A204.1 (cell line): ENCODE data around the gene CPT2.

Source experiments
- FAIRE-seq: peaks from 2 replicates; lab custom pipeline; 2012; peaks lifted over from hg19 to GRCh38; lab: Jason Lieb, UNC

The CPT2 gene

DNA sequence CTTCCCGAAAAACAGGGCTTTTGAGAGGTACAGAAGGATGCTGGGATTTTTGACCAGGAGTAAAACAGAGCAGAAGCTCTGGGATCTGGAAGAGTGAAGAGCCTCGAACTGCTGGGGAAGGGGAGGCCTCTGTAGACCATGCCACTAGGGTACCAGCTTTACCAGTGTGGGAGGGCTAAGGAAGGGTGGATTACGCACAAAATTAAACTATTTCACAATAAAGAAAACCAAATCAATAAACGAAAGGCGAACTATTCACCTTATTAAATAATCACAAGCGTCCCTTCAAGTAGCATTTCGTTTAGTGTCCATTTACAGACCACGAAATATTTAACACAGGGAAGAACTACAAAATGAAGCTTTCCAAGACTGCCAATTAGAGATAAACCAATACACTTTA is 23.1 kb downstream of the CPT2 start:
- FAIRE-seq, result no peak

DNA sequence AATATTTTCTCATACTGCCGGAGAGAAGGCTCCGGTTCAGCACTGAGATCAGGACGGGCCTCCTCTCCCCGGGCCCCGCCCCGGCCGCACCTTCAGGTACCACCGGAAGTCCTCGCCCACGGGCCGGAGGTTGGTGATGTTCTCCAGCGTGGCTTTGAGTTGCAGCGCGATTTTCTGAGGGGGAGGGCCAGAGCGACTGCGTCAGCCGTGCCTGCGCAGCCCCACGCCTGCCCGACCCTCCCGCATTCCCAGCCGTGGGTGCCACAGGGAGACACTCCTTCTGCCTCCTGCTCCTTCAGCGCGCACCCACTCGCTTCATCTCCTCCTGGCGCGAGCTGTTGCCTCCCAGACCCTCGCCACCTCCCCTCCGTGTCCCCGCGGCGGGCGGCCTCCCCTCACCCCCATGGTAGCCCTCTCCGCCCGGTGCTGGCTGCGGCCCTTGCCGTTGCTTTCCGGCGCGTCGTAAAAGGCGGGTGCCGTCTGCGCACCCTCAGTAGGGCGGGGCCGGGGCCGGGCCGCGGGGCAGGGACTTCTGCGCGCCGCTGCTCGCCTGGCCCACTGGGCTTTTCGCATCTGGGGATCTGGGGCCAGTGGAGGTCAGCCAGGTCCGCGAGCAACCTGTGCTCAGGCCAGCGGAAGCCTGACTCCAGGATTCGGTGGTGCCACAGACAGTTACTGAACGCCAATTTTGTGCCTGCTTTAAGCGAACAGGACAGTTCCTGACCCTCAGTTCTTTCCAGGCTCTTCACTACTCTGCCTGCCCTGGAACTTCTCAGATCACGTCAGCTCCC is 23.7 kb downstream of the CPT2 start, which contains the start of gene CZIB:
Gene CZIB, minus strand, starts transcription at position 464 of the 791 bp plus-strand sequence. Its CDS starts 59 bp downstream, at position 405.
- FAIRE-seq, result peak; percentile 19

DNA sequence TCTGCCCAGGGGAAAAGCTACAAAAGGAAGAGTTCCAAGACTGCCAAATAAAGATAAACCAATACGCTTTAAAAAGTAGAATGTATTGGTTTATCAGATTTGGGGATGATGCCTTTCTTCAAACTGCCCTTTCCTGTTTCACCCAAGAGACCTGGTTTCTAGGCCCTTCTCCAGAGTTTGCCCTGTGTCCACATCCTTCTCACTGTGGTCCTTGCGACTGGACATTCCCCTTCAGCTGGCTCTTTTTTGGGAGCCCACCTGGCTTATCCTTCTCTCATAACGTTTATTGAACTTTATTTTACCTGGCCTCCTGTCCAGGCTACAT is 24.3 kb downstream of the CPT2 start:
- FAIRE-seq, result no peak

DNA sequence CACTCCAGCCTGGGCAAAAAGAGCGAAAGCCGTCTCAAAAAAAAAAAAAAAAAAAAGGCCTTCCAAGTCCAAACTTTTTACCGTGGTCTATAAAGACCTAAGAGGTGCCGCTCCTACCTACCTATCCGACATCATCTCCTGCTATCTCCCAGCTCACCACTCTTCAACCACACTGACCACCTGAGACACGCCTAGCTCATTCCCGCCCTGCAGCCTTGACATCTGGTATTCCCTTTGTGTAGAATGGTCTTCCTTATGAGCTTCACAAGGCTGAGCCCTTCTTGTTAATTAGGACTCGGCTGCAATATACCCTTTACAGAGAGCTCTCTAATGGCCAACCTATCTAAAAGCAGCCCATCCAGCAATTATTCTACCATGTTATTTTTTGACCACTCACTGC is 41.0 kb downstream of the CPT2 start:
- no peak for FAIRE-seq

DNA sequence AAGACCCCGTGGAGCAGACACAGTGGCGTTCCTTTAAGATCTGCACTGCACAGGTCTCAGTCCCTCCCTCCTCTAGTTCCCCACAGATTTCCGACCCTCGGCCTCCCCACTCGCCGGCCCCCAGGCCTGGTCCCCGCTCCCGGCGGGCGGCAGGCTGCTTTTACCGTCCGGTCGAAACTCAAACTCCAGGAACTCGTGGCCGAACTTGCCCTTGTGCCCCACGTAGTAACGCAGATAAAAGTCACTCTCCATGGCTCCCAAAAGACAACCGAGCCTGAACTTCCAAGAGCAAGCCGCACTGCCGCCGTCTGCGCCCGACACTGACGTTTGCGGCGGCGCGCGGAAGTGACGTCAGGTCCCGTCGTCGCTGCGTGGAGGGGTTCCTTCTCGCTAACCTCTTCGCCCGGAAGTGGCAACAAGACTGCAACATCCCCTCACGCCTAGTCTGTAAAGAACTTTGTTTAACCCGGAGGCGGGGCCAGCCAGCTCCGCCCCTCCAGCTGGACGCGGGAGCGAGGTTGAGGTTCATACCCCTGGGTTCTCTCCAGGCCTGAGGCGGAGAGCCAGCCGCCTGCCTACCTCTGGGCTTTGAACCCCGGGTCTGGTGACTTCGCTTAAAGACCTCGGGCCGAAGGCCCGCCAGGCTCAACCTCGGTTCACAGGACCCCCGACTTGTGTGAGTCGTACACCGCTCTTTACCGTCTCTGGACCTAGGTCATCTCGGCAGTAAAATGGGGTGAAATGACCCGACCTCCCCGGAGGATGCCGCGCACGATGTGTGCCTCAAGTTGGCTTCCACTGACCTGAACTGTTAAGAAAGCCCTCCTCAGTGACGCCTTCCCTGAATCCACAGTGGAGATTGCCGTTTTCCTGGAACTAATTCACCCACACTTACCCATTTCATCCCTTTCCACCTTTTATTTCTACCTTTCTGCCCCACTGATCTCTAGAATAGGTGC is 41.9 kb downstream of the CPT2 start, which contains the start of gene MAGOH:
Gene MAGOH, minus strand, starts transcription at position 322 of the 959 bp plus-strand sequence. Its CDS starts 70 bp downstream, at position 252.
- FAIRE-seq, result peak; percentile 9

DNA sequence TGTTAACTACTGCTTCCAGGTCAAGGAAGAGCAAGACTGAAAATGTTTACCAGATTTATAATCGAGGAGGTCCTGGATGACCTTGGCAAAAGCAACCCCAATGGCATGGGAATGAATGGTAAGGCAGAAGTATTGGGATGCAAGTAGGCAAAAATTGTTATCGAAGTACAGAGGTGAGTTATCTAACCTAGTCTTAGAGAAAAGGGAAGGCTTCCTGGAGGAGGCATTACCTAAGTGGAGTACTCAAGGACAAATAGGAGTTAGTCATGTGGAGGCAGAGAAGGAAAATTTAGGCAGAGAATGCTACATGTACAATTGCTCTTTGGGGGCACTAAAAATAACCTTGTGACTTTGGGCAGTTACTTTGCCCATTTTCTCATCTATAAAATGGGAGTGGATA is 45.2 kb downstream of the CPT2 start:
- FAIRE-seq, result no peak

DNA sequence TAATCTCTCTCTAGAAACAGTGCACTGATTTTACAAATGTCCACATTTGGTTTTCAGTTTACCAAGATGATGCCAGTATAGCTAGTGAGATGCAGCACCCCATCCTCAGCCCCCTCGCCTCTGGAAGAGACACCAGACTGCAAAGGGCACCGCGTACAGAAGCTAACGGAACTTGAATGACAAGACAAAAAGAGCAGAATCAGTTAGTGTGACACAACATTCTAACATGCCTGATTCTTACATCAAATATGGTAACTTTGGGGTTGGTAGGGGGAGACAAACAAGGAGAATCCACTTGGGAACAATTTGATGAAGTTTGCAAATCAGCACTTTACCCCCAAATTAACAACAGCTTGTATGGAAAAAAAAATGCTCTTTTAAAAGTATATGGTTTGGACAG is 45.8 kb downstream of the CPT2 start:
- no peak for FAIRE-seq

DNA sequence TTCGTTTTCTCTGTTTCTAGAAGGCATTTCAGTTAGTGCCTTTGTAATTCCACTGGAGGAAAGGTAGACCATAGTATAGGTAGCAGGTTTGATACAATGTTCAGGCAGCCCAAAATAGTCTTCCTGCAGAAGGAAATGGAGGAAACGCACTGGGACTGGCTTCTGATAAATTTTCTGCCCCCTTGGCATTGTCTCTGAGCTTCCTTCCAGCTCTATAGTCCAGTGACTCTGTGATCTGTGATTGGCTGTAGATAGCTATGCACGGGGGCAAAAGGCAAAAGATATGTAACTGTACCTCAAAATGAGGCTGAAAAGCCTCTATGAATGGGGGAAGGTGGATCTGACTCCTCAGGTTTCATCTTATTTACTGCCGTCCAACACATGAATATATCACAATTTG is 47.5 kb downstream of the CPT2 start:
- no peak for FAIRE-seq

DNA sequence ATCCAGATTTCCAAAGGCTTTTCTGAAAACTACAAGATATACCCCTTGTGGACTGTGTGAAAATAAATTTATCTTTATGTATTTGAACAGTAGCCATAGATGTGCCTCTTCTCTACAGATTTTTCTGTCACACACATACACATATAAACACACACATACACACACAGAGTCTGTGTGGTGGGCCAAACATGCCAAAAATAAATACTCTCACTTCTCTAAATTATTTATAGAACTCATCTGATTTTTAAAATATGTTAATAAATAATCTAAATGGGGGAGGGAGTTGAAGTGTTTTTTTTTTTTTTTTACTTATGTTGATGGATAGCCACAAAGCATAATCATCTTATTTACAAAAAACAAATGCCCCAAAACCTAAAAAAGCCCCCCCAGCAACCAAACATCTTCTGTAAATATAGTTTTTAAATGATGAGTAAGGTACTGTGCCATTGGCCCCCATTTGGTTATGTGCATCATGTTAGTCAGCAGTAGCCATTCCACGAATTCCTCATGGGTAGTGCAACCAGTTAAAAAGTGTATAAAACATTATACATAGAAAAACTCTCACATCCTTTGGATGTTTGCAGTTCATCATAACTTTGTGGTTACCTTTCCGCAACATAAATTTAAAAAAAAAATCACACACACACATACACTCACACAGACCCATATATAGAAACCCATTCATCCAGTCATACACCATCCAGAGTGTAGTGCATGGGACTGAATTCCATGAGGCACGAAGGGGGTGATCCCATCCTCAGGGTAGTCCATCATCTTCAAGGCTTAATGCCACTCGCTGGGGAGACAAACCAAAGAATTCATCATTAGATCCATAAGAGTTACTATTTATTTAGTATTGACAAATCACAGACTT is 49.9 kb downstream of the CPT2 start:
- no peak for FAIRE-seq

DNA sequence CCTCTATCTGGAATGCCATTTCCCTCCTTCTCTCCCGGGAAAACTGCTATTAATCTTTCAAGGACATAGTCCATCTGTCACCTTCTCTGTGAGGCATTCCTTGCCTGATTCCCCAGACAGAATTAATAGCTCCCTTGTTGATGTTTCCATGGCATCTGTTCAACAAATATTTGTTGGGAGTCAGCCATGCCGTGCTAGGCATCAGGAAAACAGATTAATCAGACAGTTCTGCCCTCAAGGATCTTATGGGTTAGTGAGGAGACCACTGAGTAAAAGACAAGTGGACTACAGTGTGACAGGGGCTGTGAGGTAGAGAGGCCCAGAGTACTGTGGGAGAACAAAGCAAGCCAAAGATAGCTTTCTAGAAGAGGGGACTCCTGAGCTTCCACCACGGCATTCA is 53.1 kb downstream of the CPT2 start:
- FAIRE-seq, result no peak

DNA sequence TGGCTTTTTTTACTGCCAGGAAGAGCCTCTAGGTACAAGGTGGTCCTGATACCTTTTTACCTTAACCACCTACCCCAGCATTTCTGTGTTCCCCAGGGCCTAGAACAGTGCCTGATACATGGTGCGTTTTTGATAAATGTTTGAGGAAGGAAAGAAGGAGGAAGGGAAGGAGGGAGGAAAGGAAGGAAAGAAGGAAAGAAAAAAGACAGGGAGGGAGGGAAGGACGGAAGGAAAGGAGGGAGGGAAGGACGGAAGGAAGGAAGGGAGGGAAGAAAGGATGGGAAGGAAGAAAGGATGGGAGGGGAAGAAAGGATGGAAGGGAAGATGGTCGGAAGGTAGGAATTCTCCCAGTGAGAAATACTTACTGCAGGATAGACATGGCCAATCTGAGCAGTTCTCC is 53.7 kb downstream of the CPT2 start:
- FAIRE-seq, result no peak

DNA sequence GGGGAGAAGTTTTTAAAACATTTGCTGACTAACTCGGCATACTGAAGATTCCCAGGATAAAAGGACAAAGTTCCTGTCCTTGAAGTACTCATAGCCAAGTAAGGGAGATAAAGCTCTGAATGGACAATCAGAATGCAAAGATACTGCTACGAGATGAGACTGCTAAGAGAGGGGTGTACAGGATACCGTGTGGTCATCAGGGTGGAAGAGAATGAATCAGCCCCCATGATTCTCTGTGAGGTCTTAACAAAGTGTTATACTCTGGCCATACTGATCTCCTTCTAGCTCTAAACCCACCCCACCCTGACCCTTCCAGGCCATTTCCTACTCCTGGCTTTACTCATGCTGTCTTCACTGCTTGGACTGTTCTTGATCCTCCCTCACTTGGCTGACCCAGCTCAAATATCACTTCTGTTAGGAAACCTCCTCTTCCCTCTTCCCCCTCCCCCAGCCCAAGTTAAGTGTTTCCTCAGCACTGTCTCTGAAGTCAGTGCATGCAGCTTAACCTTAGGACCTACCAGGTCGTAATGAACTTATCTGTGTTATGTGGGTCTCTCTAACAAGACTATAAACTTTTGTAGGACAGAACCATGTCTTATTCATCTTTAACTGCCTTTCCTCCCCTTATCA is 57.5 kb downstream of the CPT2 start:
- FAIRE-seq, result no peak

DNA sequence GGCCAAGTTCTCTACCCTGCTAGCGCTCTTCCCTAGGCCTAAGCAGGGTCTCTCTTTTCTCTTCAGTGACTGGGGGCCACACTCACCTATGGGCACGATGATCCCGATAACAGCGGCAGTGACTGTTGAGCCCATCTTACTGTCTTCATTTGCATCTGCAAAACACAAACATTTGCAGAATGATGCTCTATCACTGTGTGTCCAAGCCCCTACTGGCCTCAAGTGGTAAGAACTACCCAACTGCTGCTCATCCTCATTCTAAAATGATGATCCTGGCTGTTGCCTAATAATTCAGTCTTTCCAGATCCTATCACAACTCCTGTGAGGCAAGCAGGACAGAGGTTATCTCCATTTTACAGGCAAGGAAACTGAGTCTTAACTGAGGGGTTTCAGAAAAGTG is 58.4 kb downstream of the CPT2 start:
- FAIRE-seq, result no peak

DNA sequence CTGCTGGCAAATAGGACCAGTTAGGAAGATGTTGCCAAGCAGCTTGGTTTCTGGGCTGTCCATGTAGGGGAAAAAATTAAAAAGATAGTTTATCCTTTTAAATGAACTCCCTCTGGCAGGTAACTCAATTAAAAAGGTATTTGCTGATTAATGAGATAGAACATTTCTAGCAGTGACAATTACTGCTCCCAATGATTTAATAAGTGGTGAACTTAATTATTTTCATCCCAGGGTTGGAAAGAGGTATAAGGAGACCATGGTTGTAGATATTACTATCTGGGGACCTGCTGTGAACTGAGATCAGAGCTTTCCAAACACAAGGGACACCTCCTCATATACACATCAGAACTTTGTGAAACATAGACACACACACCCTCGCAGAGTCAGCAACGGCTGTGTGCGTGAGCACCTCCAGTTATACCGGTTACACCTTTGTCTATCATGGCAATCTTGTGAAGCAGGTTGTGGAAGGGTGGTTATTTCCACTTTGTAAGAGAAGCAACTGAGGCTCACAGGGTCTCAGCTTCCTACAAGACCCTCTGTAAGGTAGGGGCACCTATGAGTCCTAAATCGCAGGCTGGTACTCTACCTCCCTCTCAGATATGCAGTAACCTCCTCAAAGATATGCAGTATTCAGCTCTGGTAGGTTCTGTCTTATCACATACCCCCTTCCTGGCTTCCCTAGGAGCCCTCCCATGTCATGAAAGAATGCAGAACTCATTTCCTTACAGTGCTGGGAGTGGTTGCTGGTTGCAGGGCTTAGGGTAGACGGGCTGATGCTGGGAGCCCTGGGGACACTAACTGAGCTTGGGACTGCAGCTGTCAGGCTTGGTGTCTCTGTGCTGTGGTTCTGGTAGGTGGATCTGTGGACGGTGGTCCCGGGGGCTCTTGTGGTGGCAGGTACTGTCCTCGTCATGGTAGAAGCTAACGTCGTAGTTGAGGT is 60.2 kb downstream of the CPT2 start:
- no peak for FAIRE-seq

DNA sequence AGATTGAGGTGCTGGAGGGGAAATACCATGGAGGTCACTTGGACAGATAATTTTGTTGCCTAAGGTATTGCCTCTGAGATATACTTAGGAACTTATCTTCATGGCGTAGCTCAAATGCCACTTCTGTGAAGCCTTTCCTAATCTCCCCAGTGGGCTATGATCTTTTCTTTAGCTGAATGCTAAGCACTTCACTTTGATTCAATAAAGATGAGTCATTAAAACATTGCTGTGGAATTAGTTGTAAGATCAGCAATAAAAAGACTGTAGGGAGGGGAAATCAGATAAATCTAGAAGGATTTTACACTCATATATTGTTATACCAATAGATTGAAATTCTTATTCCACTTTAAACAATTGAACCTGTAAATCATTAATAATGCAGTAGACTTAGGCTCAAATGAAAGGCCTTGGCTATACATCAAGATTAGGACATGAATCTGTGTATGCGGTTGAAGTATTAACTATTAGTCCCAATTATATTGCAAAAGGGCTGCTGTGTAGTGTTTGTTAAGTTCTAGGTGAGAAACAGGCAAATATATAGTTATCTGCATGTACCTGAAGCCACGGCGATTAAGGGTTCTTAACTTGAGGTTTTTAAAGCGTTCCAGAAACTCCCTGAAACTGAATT is 60.9 kb downstream of the CPT2 start:
- no peak for FAIRE-seq

DNA sequence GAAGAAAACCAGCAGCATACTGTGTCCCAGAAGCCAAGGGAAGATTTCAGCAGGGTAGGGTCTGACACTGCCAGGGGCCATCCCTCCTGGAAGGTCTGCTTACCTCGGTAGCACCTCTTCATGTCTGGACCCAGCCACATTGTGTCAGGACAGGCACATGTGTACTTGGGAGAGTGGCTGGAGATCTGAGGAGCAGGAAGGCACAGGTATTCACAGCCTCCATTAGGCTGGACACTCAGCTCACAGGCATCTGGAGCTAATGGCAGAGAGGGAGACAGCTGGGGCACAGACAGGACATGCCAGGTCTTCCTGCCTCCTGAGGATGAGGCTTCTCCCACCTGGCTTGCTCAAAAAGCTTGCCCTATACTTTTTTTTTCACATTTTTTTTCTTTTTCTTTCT is 61.6 kb downstream of the CPT2 start:
- no peak for FAIRE-seq

DNA sequence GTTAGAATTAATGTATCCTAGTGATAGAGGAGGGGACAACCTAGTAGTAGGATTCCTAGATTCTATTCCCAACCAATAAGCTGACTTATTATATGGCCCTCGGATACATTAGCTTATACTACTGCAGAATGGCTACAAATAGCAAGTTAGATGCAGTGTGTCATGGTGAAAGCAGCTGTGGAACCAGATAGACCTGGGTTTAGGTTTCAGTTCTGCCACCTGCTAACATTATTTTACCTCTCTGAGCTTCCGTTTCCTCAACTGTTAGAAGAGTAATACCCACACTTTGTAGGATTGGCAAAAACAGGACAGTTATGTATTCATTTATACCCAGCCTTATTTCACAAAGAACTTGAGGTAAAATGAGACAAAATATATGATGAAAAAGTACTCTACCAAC is 63.3 kb downstream of the CPT2 start:
- no peak for FAIRE-seq

DNA sequence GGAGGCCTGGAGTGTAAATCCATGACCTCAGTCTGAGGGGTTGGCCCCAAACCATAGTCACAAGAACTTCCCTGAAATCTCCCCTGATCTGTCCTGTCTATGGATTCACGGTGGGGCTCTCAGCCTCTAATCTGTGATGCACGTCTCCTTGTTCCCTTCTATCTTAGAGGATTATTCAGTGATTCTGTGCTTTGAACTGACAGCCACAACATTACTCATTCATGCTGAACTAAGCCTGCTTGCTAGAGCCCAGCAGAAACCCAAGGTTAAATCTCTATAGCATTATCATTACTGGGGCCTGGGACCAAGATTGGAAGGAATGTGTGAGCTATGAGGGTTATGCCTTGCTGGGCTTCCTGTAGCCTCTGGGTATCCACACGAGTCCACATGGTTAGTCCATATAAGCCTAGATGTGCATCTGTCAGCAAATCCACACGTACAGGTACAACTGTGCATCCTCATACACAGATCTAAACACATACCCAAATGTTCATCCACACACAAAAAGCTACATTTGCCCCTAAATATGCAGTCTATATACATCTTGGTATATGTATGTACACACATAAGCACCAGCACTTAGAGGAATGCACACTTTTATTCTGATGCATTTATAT is 64.1 kb downstream of the CPT2 start:
- no peak for FAIRE-seq

DNA sequence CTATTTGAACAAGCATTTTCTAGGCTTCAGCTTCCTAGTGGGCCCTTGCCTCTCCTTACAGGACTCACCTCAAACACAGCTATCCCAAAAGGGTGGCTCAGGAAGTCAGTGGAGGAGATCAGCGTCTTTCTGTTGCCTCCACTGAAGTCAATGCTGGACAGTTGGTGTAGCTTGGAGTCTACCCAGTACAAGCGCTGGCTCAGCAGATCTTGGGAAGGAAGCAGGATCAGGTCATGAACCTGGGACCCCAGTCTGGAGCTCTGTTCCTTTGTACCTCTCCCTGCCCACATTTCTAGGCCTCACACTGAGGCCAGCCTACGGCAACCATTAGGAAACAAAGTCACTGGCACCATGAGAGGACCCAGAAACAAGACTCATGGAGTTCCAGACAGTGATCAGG is 65.4 kb downstream of the CPT2 start:
- FAIRE-seq, result no peak
